H9 (cell line): Measurements from ENCODE around the gene HMBS. TPM values are rescaled to one million over a fixed set of nuclear protein-coding genes. Genes with fewer than 3 reads are reported as not detected.
A peak's percentile ranks its signal among the peaks of the same experiment; 100 is the strongest.
"Not testable (repeated sequence)": the region's sequence is repeated elsewhere in the genome, so short reads cannot be mapped to it uniquely, and the experiment has no call there.

Experiments
- DNase-seq: peaks from one replicate; pipeline ENCODE4 v3.0.0-alpha.2; 2017
- H2AFZ ChIP-seq: one replicate; pipeline ENCODE4 v1.6.1; 2013; ENCODE audit warnings: mild to moderate bottlenecking, low read length, control low read depth, moderate library complexity
- H2AK5ac ChIP-seq: 2 replicates; pipeline ENCODE4 v1.6.1; 2013; ENCODE audit warnings: low read length, control low read depth, mixed read lengths; ENCODE audit not compliant: insufficient read length
- H2BK120ac ChIP-seq: one replicate; pipeline ENCODE4 v1.6.1; 2013; ENCODE audit warnings: low read depth, mild to moderate bottlenecking, low read length, control low read depth, inconsistent platforms; ENCODE audit not compliant: poor library complexity, severe bottlenecking
- H2BK12ac ChIP-seq: 2 replicates; pipeline ENCODE4 v1.6.1; 2013; ENCODE audit warnings: low read length, control low read depth, mixed read lengths, low read depth; ENCODE audit not compliant: insufficient read length
- H2BK15ac ChIP-seq: 2 replicates; pipeline ENCODE4 v1.6.1; 2013; ENCODE audit warnings: low read depth, low read length, control low read depth
- H2BK20ac ChIP-seq: one replicate; pipeline ENCODE4 v1.6.1; 2013; ENCODE audit warnings: low read depth, mild to moderate bottlenecking, low read length, control low read depth, inconsistent platforms; ENCODE audit not compliant: poor library complexity, severe bottlenecking
- H2BK5ac ChIP-seq: 2 replicates; pipeline ENCODE4 v1.6.1; 2013; ENCODE audit warnings: low read length, control low read depth, mixed read lengths; ENCODE audit not compliant: insufficient read length
- H3K14ac ChIP-seq: 2 replicates; pipeline ENCODE4 v1.6.1; 2013; ENCODE audit warnings: low read length, control low read depth; ENCODE audit not compliant: insufficient read depth
- H3K18ac ChIP-seq: 2 replicates; pipeline ENCODE4 v1.6.1; 2013; ENCODE audit warnings: low read depth, mild to moderate bottlenecking, mixed read lengths, low read length, control low read depth; ENCODE audit not compliant: insufficient read length
- H3K23ac ChIP-seq: 2 replicates; pipeline ENCODE4 v1.6.1; 2013; ENCODE audit warnings: low read length, control low read depth, mixed read lengths, low read depth; ENCODE audit not compliant: insufficient read length
- H3K23me2 ChIP-seq: 2 replicates; pipeline ENCODE4 v1.6.1; 2013; ENCODE audit warnings: low read depth, mild to moderate bottlenecking, mixed read lengths, low read length, control low read depth; ENCODE audit not compliant: insufficient read length, poor library complexity, severe bottlenecking
- H3K27ac ChIP-seq: 2 replicates; pipeline ENCODE4 v1.5.1; 2013; ENCODE audit warnings: low read length, control low read depth, mixed read lengths, low read depth; ENCODE audit not compliant: insufficient read length
- H3K27me3 ChIP-seq: 2 replicates; pipeline ENCODE4 v1.6.1; 2013; ENCODE audit warnings: low read length, control low read depth, inconsistent platforms; ENCODE audit not compliant: insufficient read depth
- H3K4ac ChIP-seq: 2 replicates; pipeline ENCODE4 v1.6.1; 2013; ENCODE audit warnings: low read depth, mild to moderate bottlenecking, control low read depth, inconsistent platforms, low read length, moderate library complexity
- H3K4me1 ChIP-seq: 2 replicates; pipeline ENCODE4 v1.6.1; 2013; ENCODE audit warnings: low read length, control low read depth, inconsistent platforms; ENCODE audit not compliant: insufficient read depth
- H3K4me2 ChIP-seq: 2 replicates; pipeline ENCODE4 v1.6.1; 2013; ENCODE audit warnings: low read length, control low read depth, mixed read lengths; ENCODE audit not compliant: insufficient read length, insufficient read depth
- H3K56ac ChIP-seq: 2 replicates; pipeline ENCODE4 v1.6.1; 2013; ENCODE audit warnings: low read depth, mild to moderate bottlenecking, mixed read lengths, low read length, control low read depth; ENCODE audit not compliant: insufficient read length
- H3K79me1 ChIP-seq: 2 replicates; pipeline ENCODE4 v1.6.1; 2013; ENCODE audit warnings: low read depth, mild to moderate bottlenecking, moderate library complexity, low read length, control low read depth, inconsistent platforms; ENCODE audit not compliant: insufficient read depth, poor library complexity, severe bottlenecking
- H3K79me2 ChIP-seq: 2 replicates; pipeline ENCODE4 v1.6.1; 2013; ENCODE audit warnings: low read length, control low read depth, inconsistent platforms; ENCODE audit not compliant: insufficient read depth
- H3K9ac ChIP-seq: 2 replicates; pipeline ENCODE4 v1.6.1; 2013; ENCODE audit warnings: low read length, control low read depth, mixed read lengths; ENCODE audit not compliant: insufficient read length; ENCODE audit errors: extremely low read depth
- H3K9me3 ChIP-seq: one replicate; pipeline ENCODE4 v1.6.1; 2013; ENCODE audit warnings: low read depth, low read length, inconsistent platforms; ENCODE audit not compliant: control insufficient read depth
- H3T11ph ChIP-seq: one replicate; pipeline ENCODE4 v1.6.1; 2013; ENCODE audit warnings: mild to moderate bottlenecking, low read length, control low read depth, inconsistent platforms
- H4K20me1 ChIP-seq: one replicate; pipeline ENCODE4 v1.6.1; 2013; ENCODE audit not compliant: control insufficient read depth, insufficient read length, insufficient read depth
- H4K5ac ChIP-seq: 2 replicates; pipeline ENCODE4 v1.6.1; 2013; ENCODE audit warnings: low read depth, mild to moderate bottlenecking, mixed read lengths, low read length, control low read depth; ENCODE audit not compliant: insufficient read length
- H4K8ac ChIP-seq: replicated peaks from 2 replicates; pipeline ENCODE4 v1.6.1; 2013; ENCODE audit warnings: low read length, control low read depth, mixed read lengths, low read depth; ENCODE audit not compliant: insufficient read length
- H4K91ac ChIP-seq: 2 replicates; pipeline ENCODE4 v1.6.1; 2013; ENCODE audit warnings: low read depth, mild to moderate bottlenecking, moderate library complexity, mixed read lengths, low read length, control low read depth; ENCODE audit not compliant: insufficient read length
- H3K27ac Mint-ChIP-seq, 3 experiments: 2 replicates in 2 of 3; 3 replicates in 1 of 3; pipeline ENCODE4 v1.8.0; 2020 to 2021; ENCODE audit warnings: mixed read lengths in 3 of 3, mild to moderate bottlenecking in 1 of 3, moderate library complexity in 1 of 3
- H3K27me3 Mint-ChIP-seq: 2 replicates; pipeline ENCODE4 v1.8.0; 2021; ENCODE audit warnings: low read depth, mild to moderate bottlenecking, moderate library complexity, mixed read lengths
- H3K36me3 Mint-ChIP-seq, 3 experiments: 2 replicates in 2 of 3; 3 replicates in 1 of 3; pipeline ENCODE4 v1.8.0; 2020 to 2021; ENCODE audit warnings: low read depth in 3 of 3, mixed read lengths in 3 of 3; ENCODE audit not compliant: insufficient read depth in 1 of 3
- H3K4me1 Mint-ChIP-seq, 2 experiments: 2 replicates each; pipeline ENCODE4 v1.8.0; 2020; ENCODE audit warnings: mixed read lengths in 2 of 2
- H3K4me3 Mint-ChIP-seq, 2 experiments: 2 replicates in 1 of 2; 3 replicates in 1 of 2; pipeline ENCODE4 v1.8.0; 2020 to 2021; ENCODE audit warnings: mild to moderate bottlenecking in 2 of 2, mixed read lengths in 2 of 2, moderate library complexity in 1 of 2
- H3K9me3 Mint-ChIP-seq, 2 experiments: 2 replicates in 1 of 2; 3 replicates in 1 of 2; pipeline ENCODE4 v1.8.0; 2020; ENCODE audit warnings: mild to moderate bottlenecking in 2 of 2, mixed read lengths in 2 of 2, moderate library complexity in 1 of 2
- WGBS: extraction: QIAGEN DNeasy Blood & Tissue Kit; methylation state at CpG from one replicate; pipeline ENCODE4 v1.1.7; 2013; ENCODE audit warnings: missing lambda C conversion rate, low lambda C conversion rate, mixed read lengths; ENCODE audit not compliant: insufficient read length; ENCODE audit errors: extremely low coverage; 5-methylcytosine and 5-hydroxymethylcytosine counted together
- total RNA-seq: library from RNA; stranded (reverse); gene quantifications from 2 replicates; pipeline ENCODE4 v1.2.1, GENCODE V29; 2021
- TF ChIP-seq, protein P1 (sequence below): fragments of 200-600 bp; sonication (generic); conservative IDR thresholded peaks from 3 replicates; pipeline ENCODE4 v1.8.0; 2021; ENCODE audit warnings: antibody characterized with exemption, mild to moderate bottlenecking

Gene HMBS
- total RNA-seq, 1 experiment from 2014 or later = 57.7 TPM

GRCh38 chr11:119101759-119102423 lies 17.2 kb downstream of the HMBS start, which contains the start of gene DPAGT1:
DPAGT1 (minus strand) TSS chr11:119101853; CDS start chr11:119101655, 198 bp downstream.
- H3K27ac ChIP-seq = peak within 1 kb of the TSS; percentile 81
- no peak within 1 kb of the TSS for H4K8ac ChIP-seq
- H3K79me1 ChIP-seq = no peaks in the 10 kb centered on the region
- H4K20me1 ChIP-seq = no peaks in the 10 kb centered on the region
- no peak within 1 kb of the TSS for H2BK120ac ChIP-seq
- peak within 1 kb of the TSS; percentile 25 for H4K5ac ChIP-seq
- Mint-ChIP-seq H3K4me3 (peak within 1 kb of the TSS; percentile 85 to 91), H3K36me3 (peaks cover 20 to 26% (median 23%) of the 10 kb centered on the region in 3 experiments; a peak in 6 of 7 replicates), H3K27me3 (peaks cover 3% of the 10 kb centered on the region; the same call in 1 of the 2 replicates), H3K9me3 (no peaks in the 10 kb centered on the region; a peak in 1 of 5 replicates), H3K4me1 (peaks cover 25 to 28% of the 10 kb centered on the region in 2 experiments), H3K27ac (peak within 1 kb of the TSS; percentile 99 to 100 (median 100))
- peak within 1 kb of the TSS; percentile 96 for H2AFZ ChIP-seq
- H3K79me2 ChIP-seq = no peaks in the 10 kb centered on the region; the same call in 1 of the 2 replicates
- peaks cover 19% of the 10 kb centered on the region for H3K23me2 ChIP-seq
- peak within 1 kb of the TSS; percentile 89 for H3K9ac ChIP-seq
- H2BK12ac ChIP-seq = no peak within 1 kb of the TSS
- H2BK5ac ChIP-seq = peak within 1 kb of the TSS; percentile 27
- H3K18ac ChIP-seq = peak within 1 kb of the TSS; percentile 97
- H3T11ph ChIP-seq = no peak within 1 kb of the TSS
- no peak within 1 kb of the TSS for H3K56ac ChIP-seq
- H4K91ac ChIP-seq = no peak within 1 kb of the TSS
- H2AK5ac ChIP-seq = no peak within 1 kb of the TSS
- H3K27me3 ChIP-seq = no peaks in the 10 kb centered on the region
- no peak within 1 kb of the TSS for H2BK20ac ChIP-seq
- no peak within 1 kb of the TSS for H2BK15ac ChIP-seq
- no peak within 1 kb of the TSS for H3K23ac ChIP-seq
- peak; percentile 97 for DNase-seq
- WGBS = no CpG with 5 or more reads among the region's 32 CpGs
- peak within 1 kb of the TSS; percentile 91 for H3K4me2 ChIP-seq
- H3K4ac ChIP-seq = no peak within 1 kb of the TSS; the same call in 1 of the 2 replicates
- TF ChIP-seq, protein P1, sequence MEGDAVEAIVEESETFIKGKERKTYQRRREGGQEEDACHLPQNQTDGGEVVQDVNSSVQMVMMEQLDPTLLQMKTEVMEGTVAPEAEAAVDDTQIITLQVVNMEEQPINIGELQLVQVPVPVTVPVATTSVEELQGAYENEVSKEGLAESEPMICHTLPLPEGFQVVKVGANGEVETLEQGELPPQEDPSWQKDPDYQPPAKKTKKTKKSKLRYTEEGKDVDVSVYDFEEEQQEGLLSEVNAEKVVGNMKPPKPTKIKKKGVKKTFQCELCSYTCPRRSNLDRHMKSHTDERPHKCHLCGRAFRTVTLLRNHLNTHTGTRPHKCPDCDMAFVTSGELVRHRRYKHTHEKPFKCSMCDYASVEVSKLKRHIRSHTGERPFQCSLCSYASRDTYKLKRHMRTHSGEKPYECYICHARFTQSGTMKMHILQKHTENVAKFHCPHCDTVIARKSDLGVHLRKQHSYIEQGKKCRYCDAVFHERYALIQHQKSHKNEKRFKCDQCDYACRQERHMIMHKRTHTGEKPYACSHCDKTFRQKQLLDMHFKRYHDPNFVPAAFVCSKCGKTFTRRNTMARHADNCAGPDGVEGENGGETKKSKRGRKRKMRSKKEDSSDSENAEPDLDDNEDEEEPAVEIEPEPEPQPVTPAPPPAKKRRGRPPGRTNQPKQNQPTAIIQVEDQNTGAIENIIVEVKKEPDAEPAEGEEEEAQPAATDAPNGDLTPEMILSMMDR = no peak; the same call in 2 of the 3 replicates
- peak within 1 kb of the TSS; percentile 88; the same call in 1 of the 2 replicates for H3K14ac ChIP-seq
- peaks cover 2% of the 10 kb centered on the region; the same call in 1 of the 2 replicates for H3K4me1 ChIP-seq
- no peaks in the 10 kb centered on the region for H3K9me3 ChIP-seq

- H3K18ac ChIP-seq, H4K91ac ChIP-seq, DNase-seq, H3T11ph ChIP-seq, H3K9ac ChIP-seq, H2AFZ ChIP-seq, H3K9me3 Mint-ChIP-seq, H3K56ac ChIP-seq, H2BK120ac ChIP-seq, H3K27me3 ChIP-seq, H3K23ac ChIP-seq, H4K20me1 ChIP-seq, H2AK5ac ChIP-seq, H3K79me2 ChIP-seq, H3K79me1 ChIP-seq, H2BK20ac ChIP-seq, H4K8ac ChIP-seq, H3K4ac ChIP-seq, H3K9me3 ChIP-seq, H4K5ac ChIP-seq, H2BK15ac ChIP-seq, H3K4me2 ChIP-seq, H3K14ac ChIP-seq, H2BK5ac ChIP-seq, H3K4me1 ChIP-seq, H3K27me3 Mint-ChIP-seq, H3K27ac ChIP-seq, H2BK12ac ChIP-seq: not testable (repeated sequence)
- peaks cover 25% of the 10 kb centered on the region for H3K23me2 ChIP-seq
- no CpG with 5 or more reads among the region's 18 CpGs for WGBS
- Mint-ChIP-seq H3K27ac (peak overlapping the region; percentile 54 to 100 (median 100); a peak in 5 of 7 replicates), H3K36me3 (peaks cover 10 to 13% (median 11%) of the 10 kb centered on the region in 3 experiments; a peak in 6 of 7 replicates), H3K4me1 (peaks cover 26 to 29% of the 10 kb centered on the region in 2 experiments), H3K4me3 (peak overlapping the region; percentile 85 to 91)
These were observed 18.5 kb downstream of the HMBS start for GRCh38 chr11:119103161-119103664.
